ENCODE results near the gene SOCS6. TPM values are rescaled to one million over a fixed set of nuclear protein-coding genes. Genes with fewer than 3 reads are reported as not detected.

Gene SOCS6
- total RNA-seq, 1 donor, result 34.5 TPM

- no peak overlapping the region for H3K4me3 ChIP-seq (ENCODE audit: low read depth, low read length)
- DNase-seq (ENCODE audit: low read depth), result no peak
- no peak for TF ChIP-seq CTCF (IDR thresholded peaks at IDR 0.05; ENCODE audit: insufficient read depth, low read depth, low read length)
Observed at GRCh38 chr18:70310560-70311320, 21.9 kb downstream of the SOCS6 start.

GRCh38 chr18:70311726-70312125 lies 22.9 kb downstream of the SOCS6 start:
- no peak overlapping the region for H3K4me3 ChIP-seq (ENCODE audit: low read depth, low read length)
- no peak for TF ChIP-seq CTCF (IDR thresholded peaks at IDR 0.05; ENCODE audit: insufficient read depth, low read depth, low read length)
- DNase-seq (ENCODE audit: low read depth), result no peak

- DNase-seq (ENCODE audit: low read depth), result no peak
- TF ChIP-seq CTCF (IDR thresholded peaks at IDR 0.05; ENCODE audit: insufficient read depth, low read depth, low read length), result no peak
- no peak overlapping the region for H3K4me3 ChIP-seq (ENCODE audit: low read depth, low read length)
Observed at GRCh38 chr18:70313640-70314039, 24.8 kb downstream of the SOCS6 start.

- no peak overlapping the region for H3K4me3 ChIP-seq (ENCODE audit: low read depth, low read length)
- no peak for DNase-seq (ENCODE audit: low read depth)
- TF ChIP-seq CTCF (IDR thresholded peaks at IDR 0.05; ENCODE audit: insufficient read depth, low read depth, low read length), result no peak
Observed at GRCh38 chr18:70314151-70314782, 25.4 kb downstream of the SOCS6 start.

- DNase-seq (ENCODE audit: low read depth), result no peak
- no peak for TF ChIP-seq CTCF (IDR thresholded peaks at IDR 0.05; ENCODE audit: insufficient read depth, low read depth, low read length)
- no peak overlapping the region for H3K4me3 ChIP-seq (ENCODE audit: low read depth, low read length)
Observed at GRCh38 chr18:70319187-70319586, 30.3 kb downstream of the SOCS6 start.

GRCh38 chr18:70321616-70322015 lies 32.8 kb downstream of the SOCS6 start:
- H3K4me3 ChIP-seq (ENCODE audit: low read depth, low read length), result no peak overlapping the region
- DNase-seq (ENCODE audit: low read depth), result no peak
- no peak for TF ChIP-seq CTCF (IDR thresholded peaks at IDR 0.05; ENCODE audit: insufficient read depth, low read depth, low read length)

Data from fibroblast of villous mesenchyme (primary cell).